GM18507 (cell line): ENCODE measurements around the gene NSL1.
A peak's percentile ranks its signal among the peaks of the same experiment; 100 is the strongest.
"Not testable (repeated sequence)": the region's sequence is repeated elsewhere in the genome, so short reads cannot be mapped to it uniquely, and the experiment has no call there.

Experiments
- DNase-seq: peaks from one replicate; pipeline ENCODE4 v3.0.0; 2011; ENCODE audit warnings: low read depth; ENCODE audit not compliant: insufficient read length; ENCODE audit errors: extremely low spot score
- FAIRE-seq: peaks from 2 replicates; lab custom pipeline; 2011; peaks lifted over from hg19 to GRCh38; lab: Jason Lieb, UNC

Gene NSL1, protein sequence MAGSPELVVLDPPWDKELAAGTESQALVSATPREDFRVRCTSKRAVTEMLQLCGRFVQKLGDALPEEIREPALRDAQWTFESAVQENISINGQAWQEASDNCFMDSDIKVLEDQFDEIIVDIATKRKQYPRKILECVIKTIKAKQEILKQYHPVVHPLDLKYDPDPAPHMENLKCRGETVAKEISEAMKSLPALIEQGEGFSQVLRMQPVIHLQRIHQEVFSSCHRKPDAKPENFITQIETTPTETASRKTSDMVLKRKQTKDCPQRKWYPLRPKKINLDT

DNA sequence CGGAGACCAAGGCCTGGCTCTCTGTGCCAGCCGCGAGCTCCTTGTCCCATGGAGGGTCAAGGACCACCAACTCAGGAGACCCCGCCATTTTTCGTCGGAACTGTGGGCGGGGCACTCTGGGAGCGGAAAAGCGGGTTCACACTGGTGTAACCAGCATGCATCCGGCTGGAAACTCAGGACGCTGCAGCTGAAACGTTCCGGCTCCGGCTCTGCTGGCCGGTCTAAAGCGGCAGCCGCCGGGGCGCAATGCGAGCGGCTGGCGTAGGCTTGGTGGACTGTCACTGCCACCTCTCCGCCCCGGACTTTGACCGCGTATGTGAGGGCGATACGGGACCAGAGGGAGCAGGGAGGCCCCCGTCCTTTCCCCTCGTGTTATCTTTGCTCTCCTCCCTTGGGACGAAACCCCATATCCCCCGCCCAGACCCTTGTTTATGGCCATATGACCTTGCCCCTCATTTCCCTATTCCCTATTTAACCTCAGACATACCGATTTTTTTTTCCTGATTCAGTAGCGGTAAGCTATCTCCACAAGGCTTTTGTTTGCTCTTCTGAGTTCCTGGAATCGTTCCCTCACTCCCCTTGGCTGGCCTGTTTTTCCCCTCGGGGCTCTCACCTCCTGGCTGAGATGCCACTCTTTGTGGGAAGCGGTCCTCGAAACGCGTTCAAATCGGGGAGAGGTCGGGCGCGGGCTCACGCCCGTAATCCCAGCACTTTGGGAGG, at the start of gene NSL1, which contains the start of gene TATDN3:
TSS of gene NSL1 (minus strand) at position 102 of the 720 bp plus-strand sequence. CDS start at position 88, 14 bp downstream.
TSS of gene TATDN3 (plus strand) at position 219 of the 720 bp plus-strand sequence. CDS start at position 247, 28 bp downstream.
- FAIRE-seq (peak; percentile 83), DNase-seq (peak; percentile 56)

DNA sequence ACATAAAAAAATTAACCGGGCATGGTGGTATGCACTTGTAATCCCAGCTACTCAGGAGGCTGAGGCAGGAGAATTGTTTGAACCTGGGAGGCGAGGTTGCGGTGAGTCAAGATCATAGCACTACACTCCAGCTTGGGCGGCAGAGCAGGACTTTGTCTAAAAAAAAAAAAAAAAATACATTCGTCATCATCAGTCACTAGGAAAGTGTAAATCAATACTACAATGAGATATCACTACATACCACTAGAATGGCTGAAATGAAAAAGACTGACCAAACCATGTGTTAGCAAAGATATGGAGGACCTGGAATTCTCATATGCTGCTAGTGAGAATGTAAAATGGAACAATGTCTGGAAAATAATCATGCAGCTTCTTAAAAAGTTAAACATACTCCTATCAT, 46.6 kb upstream of the NSL1 start:
- FAIRE-seq (no peak), DNase-seq (no peak)

DNA sequence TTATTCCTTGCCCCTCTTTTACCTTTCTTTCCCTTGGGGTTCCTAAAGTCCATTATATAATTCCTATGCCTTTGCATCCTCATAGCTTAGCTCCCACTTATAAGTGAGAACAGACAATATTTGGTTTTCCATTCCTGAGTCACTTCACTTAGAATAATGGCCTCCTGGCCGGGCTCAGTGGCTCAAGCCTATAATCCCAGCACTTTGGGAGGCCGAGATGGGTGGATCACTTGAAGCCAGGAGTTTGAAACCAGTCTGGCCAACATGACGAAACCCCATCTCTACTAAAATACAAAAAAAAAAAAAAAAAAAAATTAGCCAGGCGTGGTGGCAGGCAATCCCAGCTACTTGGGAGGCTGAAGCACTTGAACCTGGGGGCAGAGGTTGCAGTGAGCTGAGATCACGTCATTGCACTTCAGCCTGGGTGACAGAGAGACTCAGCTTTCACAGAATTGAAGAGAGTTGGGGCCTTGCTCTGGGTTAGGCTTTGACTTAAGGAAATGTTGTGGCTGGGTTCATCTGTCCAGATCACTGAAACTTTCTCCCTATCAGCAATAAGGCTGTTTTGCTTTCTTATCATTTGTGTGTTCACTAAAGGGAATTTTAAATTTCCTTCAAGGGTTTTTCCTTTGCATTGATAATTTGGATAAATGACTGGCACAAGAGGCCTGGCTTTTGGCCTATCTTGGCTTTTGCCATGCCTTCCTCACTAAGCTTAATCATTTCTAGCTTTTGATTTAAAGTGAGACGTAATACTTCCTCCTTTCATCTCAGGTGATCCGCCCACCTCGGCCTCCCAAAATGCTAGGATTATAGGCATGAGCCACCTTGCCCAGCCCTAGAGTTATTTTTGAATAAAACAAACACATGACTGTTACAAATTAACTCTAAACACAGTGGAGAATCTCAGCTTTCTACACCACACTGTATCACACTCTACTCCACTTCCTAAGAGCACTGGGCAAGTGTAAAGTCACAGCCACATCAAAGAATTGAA, 41.9 kb upstream of the NSL1 start:
- FAIRE-seq: peak; percentile 96

DNA sequence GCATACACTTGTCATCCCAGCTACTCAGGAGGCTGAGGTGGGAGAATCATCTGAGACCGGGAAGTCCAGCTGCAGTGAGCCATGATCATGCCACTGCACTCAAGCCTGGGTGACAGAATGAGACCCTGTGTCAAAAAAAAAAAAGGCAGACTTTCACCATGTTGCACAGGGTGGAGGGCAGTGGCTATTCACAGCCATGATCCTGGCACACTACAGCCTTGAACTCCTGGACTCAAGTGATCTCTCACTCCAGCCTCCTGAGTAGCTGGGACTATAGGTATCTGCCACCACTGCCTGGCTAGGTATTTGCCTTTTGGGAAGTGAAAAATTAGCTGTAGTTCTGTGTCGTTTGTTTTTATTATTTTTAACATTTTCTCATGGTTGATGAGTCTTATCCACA, 36.8 kb upstream of the NSL1 start:
- no peak for FAIRE-seq

More for the DNA sequence above, 41.9 kb upstream of the NSL1 start:
- not testable (repeated sequence) for DNase-seq

DNA sequence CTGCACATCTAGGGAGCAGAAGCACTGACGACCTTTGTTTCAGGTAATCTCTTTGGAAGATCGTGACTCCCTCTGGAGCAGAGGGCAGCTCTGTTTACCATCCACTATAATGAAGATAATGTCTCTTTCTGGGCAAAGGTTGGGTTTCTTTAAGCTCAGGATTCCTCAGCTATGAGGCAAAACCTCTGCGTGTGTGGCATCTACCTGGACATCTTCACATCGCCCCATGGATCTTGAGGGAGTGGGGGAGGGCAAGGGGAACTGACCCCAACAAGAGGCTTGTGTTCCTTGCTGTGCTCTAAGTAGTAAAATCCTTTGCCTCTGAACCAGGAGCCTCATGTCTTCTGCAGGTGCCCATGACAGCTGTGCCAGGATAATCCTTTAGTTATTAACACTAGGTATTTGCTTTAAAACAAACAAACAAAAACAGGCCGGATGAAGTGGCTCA, 36.3 kb upstream of the NSL1 start:
- FAIRE-seq (no peak), DNase-seq (no peak)

More for the DNA sequence above, 36.8 kb upstream of the NSL1 start:
- no peak for DNase-seq

DNA sequence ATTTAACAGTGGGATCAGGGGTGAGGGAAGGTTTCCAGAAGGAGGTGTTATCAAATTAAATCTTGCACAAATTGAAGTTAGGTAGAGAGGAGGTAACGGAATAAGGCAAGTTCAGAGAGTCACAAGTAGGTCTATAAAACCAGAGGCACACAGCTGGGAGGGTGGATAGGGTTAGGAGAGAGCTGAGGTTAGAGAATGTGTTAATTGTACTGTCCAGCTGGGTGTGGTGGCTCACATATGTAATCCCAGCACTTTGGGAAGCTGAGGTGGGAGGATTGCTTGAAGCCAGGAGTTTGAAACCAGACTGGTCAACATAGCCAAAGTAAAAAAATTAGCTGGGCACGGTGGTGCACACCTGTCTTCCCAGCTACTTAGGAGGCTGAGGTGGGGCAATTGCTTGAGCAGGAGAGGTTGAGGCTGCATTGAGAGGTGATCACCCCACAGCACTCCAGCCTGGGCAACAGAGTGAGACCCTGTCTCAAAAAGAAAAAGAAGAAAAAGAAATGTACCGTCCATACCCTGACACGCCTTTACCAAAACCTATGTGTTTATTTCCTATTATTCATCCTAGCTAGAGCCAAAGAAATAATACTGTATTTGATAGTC, 35.7 kb upstream of the NSL1 start:
- no peak for DNase-seq
- no peak for FAIRE-seq

DNA sequence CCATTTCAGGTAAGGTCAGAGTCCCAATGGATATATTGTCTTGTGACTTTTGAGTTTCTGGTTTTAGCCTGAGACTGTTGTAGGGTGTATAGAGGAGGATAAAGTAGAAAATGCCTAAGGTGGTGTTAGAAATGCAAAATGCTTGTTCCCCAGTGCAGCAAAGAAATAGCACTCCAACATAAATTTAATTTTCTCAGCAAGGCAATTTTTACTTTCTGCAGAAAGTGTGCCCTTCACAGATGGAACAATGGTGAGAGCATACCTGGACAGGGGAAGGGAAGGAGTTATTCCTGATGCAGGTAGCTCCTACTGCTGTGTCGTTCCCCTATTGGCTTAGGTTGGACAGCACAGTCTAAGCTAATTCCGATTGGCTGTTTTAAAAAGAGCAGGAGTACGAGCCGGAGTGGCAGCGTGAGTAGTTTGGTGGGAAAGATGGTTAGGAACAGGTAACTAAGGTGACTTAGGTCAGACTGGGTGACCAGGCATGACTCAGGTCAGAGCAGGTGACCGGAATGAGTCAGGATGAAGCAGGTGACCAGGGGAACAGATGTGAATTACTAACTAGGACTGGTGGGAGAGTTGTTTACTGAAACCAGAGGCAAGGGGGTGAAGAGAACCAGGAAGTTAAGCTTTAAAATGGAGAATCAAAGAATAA, 34.3 kb upstream of the NSL1 start:
- DNase-seq (no peak), FAIRE-seq (no peak)

DNA sequence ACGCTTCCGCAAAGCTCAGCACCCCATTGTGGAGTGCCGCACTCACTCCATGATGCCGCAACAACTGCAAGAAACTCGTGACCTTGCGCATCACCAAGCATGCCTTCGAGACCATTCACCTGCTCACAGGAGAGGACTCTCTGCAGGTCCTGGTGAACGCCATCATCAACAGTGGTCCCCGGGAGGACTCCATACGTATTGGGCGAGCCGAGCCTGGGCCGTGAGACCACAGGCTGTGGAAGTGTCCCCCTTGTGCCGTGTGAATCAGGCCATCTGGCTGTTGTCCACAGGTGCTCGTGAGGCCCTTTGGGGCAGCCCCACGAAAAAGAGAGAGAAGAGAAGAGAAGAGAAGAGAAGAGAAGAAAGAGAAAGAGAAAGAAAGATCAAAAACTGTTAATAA, 32.6 kb upstream of the NSL1 start:
- DNase-seq: no peak
- no peak for FAIRE-seq

DNA sequence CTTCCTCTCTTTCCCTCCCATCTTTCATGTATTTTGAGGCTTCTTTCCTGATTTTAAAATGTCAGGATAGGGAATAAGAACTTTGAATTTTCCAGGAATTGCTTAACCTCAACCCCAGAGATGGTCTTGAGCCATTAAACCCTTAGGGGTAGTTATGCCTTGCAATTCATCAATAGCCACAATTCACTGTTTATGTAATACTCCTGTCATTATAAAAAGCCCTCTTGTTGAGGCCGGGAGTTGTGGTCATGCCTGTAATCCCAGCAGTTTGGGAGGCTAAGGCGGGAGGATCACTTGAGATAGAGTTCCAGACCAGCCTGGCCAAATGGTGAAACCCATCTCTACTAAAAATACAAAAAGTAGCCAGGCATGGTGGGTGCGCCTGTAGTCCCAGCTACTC, 31.4 kb upstream of the NSL1 start:
- no peak for FAIRE-seq

DNA sequence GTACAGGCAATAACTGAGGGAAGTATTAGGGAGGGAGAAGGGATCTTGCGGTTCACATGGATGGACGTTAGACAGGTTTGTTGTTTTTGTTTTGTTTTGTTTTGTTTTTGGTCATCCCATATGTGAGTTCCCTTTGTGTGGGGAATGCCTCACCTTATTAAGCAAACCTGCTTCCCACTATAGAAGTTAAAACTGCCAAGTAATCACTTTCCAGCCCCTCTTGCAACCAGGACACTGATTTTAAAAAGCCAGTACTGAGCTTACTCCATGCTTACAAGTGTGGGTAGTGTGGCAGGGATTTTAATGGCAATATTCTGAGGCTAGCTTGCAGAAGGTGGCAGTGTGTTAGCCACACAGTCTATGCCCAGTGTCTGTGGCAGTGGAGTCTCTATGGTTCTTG, 29.4 kb upstream of the NSL1 start:
- no peak for DNase-seq
- FAIRE-seq: no peak

More for the DNA sequence above, 31.4 kb upstream of the NSL1 start:
- no peak for DNase-seq

DNA sequence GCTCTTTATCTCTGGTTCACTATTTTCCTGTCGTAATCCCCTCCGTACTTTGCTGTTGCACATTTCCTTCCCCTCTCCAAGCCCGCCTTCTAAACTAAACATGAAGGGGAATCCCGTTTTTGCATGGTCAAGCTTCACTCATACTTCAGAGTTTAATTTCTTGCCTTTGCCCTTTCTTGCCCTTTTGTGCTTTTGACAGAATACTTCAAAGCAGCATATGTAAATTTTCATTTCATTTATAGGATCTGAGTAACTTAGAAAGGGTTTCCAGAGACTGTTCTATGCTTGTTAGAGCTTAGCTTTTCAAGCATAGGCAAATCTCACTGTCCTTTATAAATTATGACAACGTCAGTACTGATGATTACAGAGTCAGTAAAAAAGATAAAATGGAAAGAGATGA, 28.1 kb upstream of the NSL1 start:
- DNase-seq (no peak), FAIRE-seq (peak; percentile 66)

DNA sequence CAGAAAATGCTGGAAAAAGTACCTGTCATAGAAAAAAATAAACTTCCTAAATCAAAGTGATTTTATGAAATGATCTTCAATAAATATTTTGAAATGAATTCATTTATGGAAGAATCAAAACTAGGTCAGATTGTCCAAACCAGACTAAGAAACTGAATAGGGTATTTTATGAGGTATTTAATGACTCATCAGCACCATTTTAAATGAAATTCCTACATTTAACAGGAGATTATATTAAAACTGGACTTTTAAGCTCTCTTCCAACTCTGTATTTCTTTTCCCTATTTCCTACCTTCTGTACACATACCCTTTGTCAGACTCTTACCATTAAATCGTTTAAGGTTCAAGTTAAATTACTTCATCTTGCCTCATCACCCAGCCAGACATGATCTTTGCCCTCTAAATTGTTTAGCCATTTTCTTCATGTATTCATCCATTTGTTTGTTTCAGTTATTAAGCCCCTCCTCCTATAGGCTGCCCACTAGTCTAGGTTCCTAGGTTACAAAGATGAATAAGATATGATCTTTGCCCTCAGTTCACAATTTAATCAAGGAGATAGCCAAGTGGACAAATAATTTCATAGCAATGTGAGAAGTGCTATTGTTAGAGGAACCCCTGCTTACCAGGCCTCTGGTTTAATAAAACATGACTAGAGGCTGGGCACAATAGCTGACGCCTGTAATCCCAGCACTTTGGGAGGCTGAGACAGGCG, 25.1 kb upstream of the NSL1 start:
- FAIRE-seq: no peak
- DNase-seq: no peak

DNA sequence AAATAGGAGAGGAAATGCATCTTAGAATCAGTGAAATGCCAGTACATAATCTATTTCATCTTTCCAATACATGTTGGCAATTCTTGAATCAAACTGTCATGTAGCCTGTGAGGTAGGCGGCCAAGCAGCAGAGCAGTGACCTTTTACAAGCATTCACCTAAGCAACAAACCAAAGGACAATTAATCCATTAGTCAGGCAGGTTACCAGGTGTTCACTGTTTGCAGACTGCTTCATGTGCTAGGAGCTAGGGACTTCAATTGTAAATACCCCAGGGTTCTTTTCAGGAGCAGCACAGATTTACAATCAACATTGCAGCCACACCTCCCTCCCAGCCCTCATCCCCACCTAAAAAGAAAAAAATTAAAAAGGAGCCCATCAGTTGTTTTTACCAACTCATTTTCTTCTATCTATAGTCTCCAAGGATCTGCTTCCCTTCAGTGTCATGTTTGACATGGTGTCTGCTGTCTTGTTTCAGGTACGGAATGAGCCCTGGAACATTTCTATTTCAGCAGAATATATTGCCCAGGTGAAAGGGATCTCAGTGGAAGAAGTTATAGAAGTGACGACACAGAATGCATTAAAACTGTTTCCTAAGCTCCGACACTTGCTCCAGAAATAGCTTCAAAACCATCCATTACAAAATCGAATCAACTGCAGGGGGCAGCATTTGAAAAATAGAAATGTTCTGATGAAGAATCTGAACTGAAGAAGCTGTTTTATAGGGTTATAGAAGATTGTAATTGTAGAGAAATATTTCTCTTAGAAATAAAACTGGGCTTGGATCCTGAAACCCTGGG, 23.2 kb upstream of the NSL1 start:
- DNase-seq (no peak), FAIRE-seq (no peak)

DNA sequence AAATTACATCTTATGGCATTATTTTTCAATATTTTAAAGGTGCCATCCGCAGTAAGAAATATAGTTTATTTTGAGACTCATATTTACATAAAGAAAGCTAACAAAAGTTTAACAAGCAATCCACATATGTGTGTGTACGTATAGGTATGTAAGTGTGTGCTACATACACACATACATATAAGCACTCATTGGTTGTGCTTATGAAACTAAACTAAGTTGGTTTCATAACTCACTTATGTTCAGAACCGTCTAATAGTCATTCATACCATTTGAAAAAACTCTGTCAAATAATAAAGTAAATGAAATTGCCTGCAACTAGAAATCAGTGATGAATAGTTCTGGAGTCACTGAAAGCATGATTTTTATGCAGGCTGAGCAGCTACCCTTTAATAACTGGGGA, 14.2 kb upstream of the NSL1 start:
- FAIRE-seq (no peak), DNase-seq (no peak)

DNA sequence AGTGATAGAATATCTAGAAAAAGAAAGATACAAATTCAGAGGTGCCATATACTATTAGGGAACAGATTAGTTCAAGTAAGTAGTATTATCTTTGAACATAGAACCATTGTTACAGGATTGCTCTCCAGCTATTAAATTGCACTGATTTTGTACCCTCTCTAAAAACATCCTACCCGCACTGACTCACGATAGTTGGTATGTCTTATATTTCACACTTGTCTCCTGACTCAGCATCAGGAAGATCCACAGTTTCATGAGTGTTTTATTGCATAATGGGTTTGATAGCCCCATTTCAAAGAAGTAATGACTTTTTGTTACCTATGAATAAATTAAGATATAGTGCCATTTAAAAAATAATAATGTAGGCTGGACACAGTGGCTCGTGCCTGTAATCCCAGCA, 6.1 kb upstream of the NSL1 start:
- no peak for DNase-seq
- FAIRE-seq: no peak

DNA sequence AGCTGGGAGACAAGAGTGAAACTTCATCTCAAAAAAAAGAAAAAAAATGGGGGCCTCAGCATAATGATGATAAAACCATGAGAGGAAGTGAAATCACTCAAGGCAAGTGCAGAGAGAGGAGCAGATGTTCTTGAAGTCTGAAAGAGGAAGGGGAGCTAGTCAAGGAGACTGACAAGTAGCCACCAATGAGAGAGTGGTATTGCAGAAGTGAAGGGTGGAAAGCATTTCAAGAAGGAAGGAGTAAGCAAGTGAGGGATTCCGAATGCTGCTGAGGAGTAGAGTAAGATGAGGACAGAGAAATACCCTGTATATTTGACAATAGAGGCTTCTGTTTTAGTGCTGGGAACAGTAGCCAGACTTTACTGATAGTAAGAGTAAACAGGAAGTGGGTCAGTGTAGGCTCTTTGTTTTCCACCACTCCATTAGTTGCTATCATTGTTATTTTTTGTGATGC, 3.0 kb upstream of the NSL1 start:
- DNase-seq: peak; percentile 47
- FAIRE-seq: peak; percentile 95

DNA sequence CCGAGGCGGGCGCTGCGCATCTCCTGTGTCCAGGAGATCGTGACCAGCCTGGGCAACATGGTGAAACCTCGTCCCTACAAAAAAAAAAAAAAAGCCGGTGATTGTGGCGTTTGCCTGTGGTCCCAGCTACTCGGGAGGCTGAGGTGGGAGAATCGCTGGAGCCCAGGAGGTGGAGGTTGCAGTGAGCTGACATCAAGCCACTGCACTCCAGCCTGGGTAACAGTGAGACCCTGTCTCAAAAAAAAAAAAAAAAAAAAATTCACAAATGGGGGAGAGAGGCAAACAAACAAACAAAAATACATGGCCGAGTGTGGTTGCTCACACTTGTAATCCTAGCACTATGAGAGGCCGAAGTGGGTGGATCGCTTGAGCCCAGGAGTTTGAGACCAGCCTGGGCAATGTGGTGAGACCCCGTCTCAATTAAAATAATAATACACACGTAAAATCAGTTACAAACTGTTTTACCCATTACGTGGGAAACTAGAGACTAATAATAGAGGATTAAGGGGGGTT, 875 bp upstream of the NSL1 start:
- no peak for FAIRE-seq
- DNase-seq: no peak
